H1 (cell line): Measurements from ENCODE around the gene IL10RA. TPM values are rescaled to one million over a fixed set of nuclear protein-coding genes. Genes with fewer than 3 reads are reported as not detected.

Source experiments
- CTCF ChIA-PET: fragments of 300-600 bp; sonication (Branson Sonifier 250); formaldehyde crosslinking; loops from one replicate; lab custom pipeline; 2021; ENCODE audit not compliant: partially characterized antibody; lab: Charles Lee
- POLR2A ChIA-PET: fragments of 300-600 bp; sonication (Branson Sonifier 250); formaldehyde crosslinking; loops from one replicate; lab custom pipeline; 2021; ENCODE audit warnings: inconsistent platforms; ENCODE audit not compliant: partially characterized antibody; lab: Charles Lee
- DNase-seq, 2 experiments: peaks; one replicate each; pipeline versions ENCODE4 v3.0.0 to v3.0.0-alpha.2; 2010 to 2022; ENCODE audit warnings: low spot score in 2 of 2, low read depth in 1 of 2, mixed read lengths in 1 of 2
- FAIRE-seq: peaks from 2 replicates; lab custom pipeline; 2011; peaks lifted over from hg19 to GRCh38; lab: Jason Lieb, UNC
- H2AFZ ChIP-seq: 2 replicates; pipeline ENCODE4 v1.8.1; 2012; ENCODE audit warnings: low read length, inconsistent platforms
- H2AK5ac ChIP-seq: 2 replicates; pipeline ENCODE4 v1.6.1; 2013; ENCODE audit warnings: low read depth, low read length
- H2BK120ac ChIP-seq: replicated peaks from 2 replicates; pipeline ENCODE3; 2013; ENCODE audit warnings: low read depth, low read length, inconsistent platforms
- H2BK12ac ChIP-seq: 2 replicates; pipeline ENCODE4 v1.6.1; 2013; ENCODE audit warnings: low read depth, low read length
- H2BK15ac ChIP-seq: 2 replicates; pipeline ENCODE4 v1.6.1; 2013; ENCODE audit warnings: low read length
- H2BK20ac ChIP-seq: 2 replicates; pipeline ENCODE4 v1.6.1; 2013; ENCODE audit warnings: low read length
- H2BK5ac ChIP-seq: 2 replicates; pipeline ENCODE4 v1.6.1; 2013; ENCODE audit warnings: low read depth, low read length
- H3K14ac ChIP-seq: 2 replicates; pipeline ENCODE4 v1.6.1; 2013; ENCODE audit warnings: inconsistent platforms; ENCODE audit not compliant: insufficient read length
- H3K18ac ChIP-seq: 2 replicates; pipeline ENCODE4 v1.6.1; 2013; ENCODE audit warnings: low read length; ENCODE audit errors: extremely low read depth
- H3K23ac ChIP-seq: 2 replicates; pipeline ENCODE4 v1.6.1; 2013; ENCODE audit warnings: inconsistent platforms; ENCODE audit not compliant: insufficient read length
- H3K23me2 ChIP-seq: 2 replicates; pipeline ENCODE4 v1.6.1; 2013; ENCODE audit warnings: low read depth, low read length
- H3K27ac ChIP-seq: 2 replicates; pipeline ENCODE4 v1.6.1; 2011; ENCODE audit warnings: low read depth, low read length, inconsistent platforms
- H3K27me3 ChIP-seq, 4 experiments: replicated peaks in 1 of 4; 1 replicate in 1 of 4; 2 replicates in 3 of 4; pipeline versions ENCODE4 v1.6.1 to v1.8.1; 2011 to 2013; ENCODE audit warnings: low read length in 3 of 4, mild to moderate bottlenecking in 3 of 4, inconsistent platforms in 2 of 4, mixed read lengths in 2 of 4, moderate library complexity in 1 of 4; ENCODE audit not compliant: control insufficient read depth in 3 of 4, insufficient read depth in 3 of 4; ENCODE audit errors: extremely low read depth in 1 of 4
- H3K36me3 ChIP-seq, 4 experiments: 2 replicates each; pipeline versions ENCODE4 v1.6.1 to v1.8.1; 2011 to 2013; ENCODE audit warnings: mild to moderate bottlenecking in 4 of 4, low read length in 3 of 4, moderate library complexity in 2 of 4, control low read depth in 1 of 4, inconsistent platforms in 1 of 4; ENCODE audit not compliant: insufficient read depth in 4 of 4, control insufficient read depth in 2 of 4
- H3K4ac ChIP-seq: replicated peaks from 2 replicates; pipeline ENCODE3; 2013; ENCODE audit warnings: low read length, low read depth, mixed read lengths, inconsistent platforms; ENCODE audit not compliant: insufficient read length
- H3K4me1 ChIP-seq, 4 experiments: replicated peaks in 1 of 4; 1 replicate in 1 of 4; 2 replicates in 3 of 4; pipeline versions ENCODE4 v1.6.1 to v1.8.1; 2011 to 2013; ENCODE audit warnings: low read length in 3 of 4, inconsistent platforms in 2 of 4, mixed read lengths in 1 of 4; ENCODE audit not compliant: insufficient read depth in 4 of 4, control insufficient read depth in 3 of 4
- H3K4me2 ChIP-seq, 2 experiments: 2 replicates each; pipeline versions ENCODE4 v1.6.1 to v1.8.1; 2011 to 2013; ENCODE audit warnings: low read depth in 2 of 2, low read length in 2 of 2, control low read depth in 1 of 2, inconsistent platforms in 1 of 2, mild to moderate bottlenecking in 1 of 2; ENCODE audit not compliant: insufficient read depth in 1 of 2
- H3K4me3 ChIP-seq, 4 experiments: fragments of 200-600, 300-600 bp in 1 of 4; sonication (generic), shearing (Covaris generic), sonication (Bioruptor Twin) in 1 of 4; 2 replicates each; pipeline versions ENCODE4 v1.5.1 to v1.8.1; 2011 to 2016; ENCODE audit warnings: low read length in 4 of 4, low read depth in 3 of 4, control low read depth in 2 of 4, inconsistent platforms in 2 of 4, mild to moderate bottlenecking in 2 of 4, mixed read lengths in 1 of 4, moderate library complexity in 1 of 4; ENCODE audit not compliant: insufficient read depth in 2 of 4; ENCODE audit errors: extremely low read depth in 1 of 4
- H3K56ac ChIP-seq: replicated peaks from 2 replicates; pipeline ENCODE3; 2013; ENCODE audit warnings: low read depth, mild to moderate bottlenecking, mixed read lengths, low read length, inconsistent platforms; ENCODE audit not compliant: insufficient read length
- H3K79me1 ChIP-seq: 2 replicates; pipeline ENCODE4 v1.6.1; 2013; ENCODE audit warnings: low read depth, low read length, control low read depth
- H3K79me2 ChIP-seq, 2 experiments: 2 replicates each; pipeline versions ENCODE4 v1.6.1 to v1.8.1; 2012 to 2013; ENCODE audit warnings: low read length in 2 of 2, mild to moderate bottlenecking in 2 of 2, inconsistent platforms in 1 of 2; ENCODE audit not compliant: insufficient read depth in 2 of 2, control insufficient read depth in 1 of 2
- H3K9ac ChIP-seq, 4 experiments: replicated peaks in 1 of 4; 1 replicate in 1 of 4; 2 replicates in 3 of 4; pipeline versions ENCODE4 v1.6.1 to v1.8.1; 2011 to 2013; ENCODE audit warnings: low read depth in 3 of 4, low read length in 3 of 4, control low read depth in 2 of 4, mild to moderate bottlenecking in 2 of 4, moderate library complexity in 2 of 4, inconsistent platforms in 1 of 4; ENCODE audit errors: extremely low read depth in 1 of 4
- H3K9me3 ChIP-seq, 2 experiments: 2 replicates each; pipeline versions ENCODE4 v1.6.1 to v1.8.1; 2012 to 2013; ENCODE audit warnings: mild to moderate bottlenecking in 2 of 2, moderate library complexity in 2 of 2, control low read depth in 1 of 2, inconsistent platforms in 1 of 2, low read depth in 1 of 2, low read length in 1 of 2, mixed read lengths in 1 of 2; ENCODE audit not compliant: insufficient read depth in 2 of 2
- H4K20me1 ChIP-seq, 2 experiments: replicated peaks in 1 of 2; 2 replicates each; pipeline versions ENCODE3 to v1.8.1; 2011 to 2013; ENCODE audit warnings: inconsistent platforms in 2 of 2, low read length in 2 of 2, mild to moderate bottlenecking in 1 of 2; ENCODE audit not compliant: insufficient read depth in 2 of 2, control insufficient read depth in 1 of 2
- H4K5ac ChIP-seq: 2 replicates; pipeline ENCODE4 v1.6.1; 2013; ENCODE audit warnings: low read length, low read depth, mixed read lengths, inconsistent platforms; ENCODE audit not compliant: insufficient read length
- H4K8ac ChIP-seq: 2 replicates; pipeline ENCODE4 v1.8.0; 2013; ENCODE audit warnings: mild to moderate bottlenecking, moderate library complexity, low read length, inconsistent platforms; ENCODE audit not compliant: insufficient read depth; ENCODE audit errors: extremely low read depth
- H4K91ac ChIP-seq: replicated peaks from 2 replicates; pipeline ENCODE3; 2013; ENCODE audit warnings: low read length, mixed read lengths, inconsistent platforms; ENCODE audit not compliant: insufficient read length
- ASH2L ChIP-seq: fragments of 200-600, 300-600 bp; sonication (generic); IDR thresholded peaks from one replicate; pipeline ENCODE4 v1.7.1; 2017; ENCODE audit warnings: low read length
- SIN3A ChIP-seq, 2 experiments: IDR thresholded peaks in 1 of 2; conservative IDR thresholded peaks in 1 of 2; 2 replicates each; pipeline ENCODE4 v1.6.1; 2011 to 2012; ENCODE audit warnings: low read length in 2 of 2, improper control_type of control experiment in 1 of 2, low read depth in 1 of 2, mild to moderate bottlenecking in 1 of 2
- WGBS, 2 experiments: shearing (Covaris generic) in 1 of 2; methylation state at CpG; one replicate each; pipeline versions ENCODE4 v1.1.6 to v1.1.7; 2013 to 2015; ENCODE audit warnings: low lambda C conversion rate in 2 of 2, mixed read lengths in 2 of 2, inconsistent platforms in 1 of 2, low coverage in 1 of 2, missing lambda C conversion rate in 1 of 2; ENCODE audit not compliant: insufficient replicate concordance in 2 of 2, insufficient coverage in 1 of 2, insufficient read length in 1 of 2; ENCODE audit errors: extremely low coverage in 1 of 2, missing lambda C conversion rate in 1 of 2; 5-methylcytosine and 5-hydroxymethylcytosine counted together
- polyA plus RNA-seq, 7 experiments: library from polyadenylated mRNA; depleted of rRNA in 3 of 7; stranded (reverse) in 5 of 7; unstranded in 2 of 7; fragments of >200 nt in 5 of 7; fragments of 200-250 nt in 2 of 7; gene quantifications; 1 replicate in 5 of 7; 2 replicates in 1 of 7; 4 replicates in 1 of 7; pipeline versions ENCODE4 v1.2.1 to v1.2.3, GENCODE V29; 2011 to 2013; ENCODE audit warnings: missing spikeins in 2 of 7, mixed read lengths in 2 of 7
- total RNA-seq: library from RNA; stranded (reverse); fragmentation: NEBNext Ultra II Directional; extraction: Animal tissue kit (Norgen Biotek cat#: 25700); gene quantifications from 2 replicates; pipeline ENCODE4 v1.2.1, GENCODE V29; 2021

IL10RA gene
- total and polyA plus RNA-seq, 2 of the 8 experiments (the other 6 are each of a cell fraction or from before 2014, with no cell fraction given), result 0.05 to 0.11 TPM

GRCh38 chr11:118046051-118046963 is 60.1 kb downstream of the IL10RA start:
- H2AFZ ChIP-seq, result no peak overlapping the region

More at GRCh38 chr11:118046051-118046963, 60.1 kb downstream of the IL10RA start:
- 95% methylated on average over 5 of the region's 5 CpGs; no CpG with 5 or more reads in 1 of the 2 experiments for WGBS, 2 experiments
- Histone ChIP-seq H3K4me3 (no peak overlapping the region), H4K91ac (no peak overlapping the region), H3K79me2 (no peaks in the 10 kb centered on the region), H3K27me3 (no peaks in the 10 kb centered on the region), H2BK5ac (no peak overlapping the region), H3K9ac (no peak overlapping the region), H4K20me1 (no peaks in the 10 kb centered on the region), H2AK5ac (no peak overlapping the region), H2BK15ac (no peak overlapping the region), H3K23ac (no peak overlapping the region), H3K27ac (no peak overlapping the region), H4K5ac (no peak overlapping the region), H3K4ac (no peak overlapping the region), H3K36me3 (no peaks in the 10 kb centered on the region), H3K23me2 (no peaks in the 10 kb centered on the region), H4K8ac (no peak overlapping the region), H2BK20ac (no peak overlapping the region), H3K14ac (no peak overlapping the region), H3K56ac (no peak overlapping the region), H3K4me2 (no peak overlapping the region), H3K9me3 (no peaks in the 10 kb centered on the region), H2BK120ac (no peak overlapping the region), H3K4me1 (no peaks in the 10 kb centered on the region), H3K79me1 (no peaks in the 10 kb centered on the region), H3K18ac (no peak overlapping the region), H2BK12ac (no peak overlapping the region)
- DNase-seq (no peak), FAIRE-seq (no peak)
- TF ChIP-seq ASH2L (no peak), SIN3A (conservative IDR thresholded peaks at IDR 0.05 in 1 of 2, IDR thresholded peaks at IDR 0.05 in 1 of 2; ENCODE audit: low read depth in 1 of 2, low read length in 2 of 2) (no peak)
- POLR2A ChIA-PET, result interaction anchor here (0.6 kb wide), 1 partner anchor 9 kb away, joined by 3 read pairs; no protein-coding TSS in a partner anchor
- CTCF ChIA-PET, result interaction anchor here (1.6 to 2.9 kb wide), 3 partner anchors 15 to 113 kb away, joined by 4 to 13 read pairs (median 5); no protein-coding TSS in a partner anchor
